ENCODE data around the gene NDUFA12.

NDUFA12 gene

DNA sequence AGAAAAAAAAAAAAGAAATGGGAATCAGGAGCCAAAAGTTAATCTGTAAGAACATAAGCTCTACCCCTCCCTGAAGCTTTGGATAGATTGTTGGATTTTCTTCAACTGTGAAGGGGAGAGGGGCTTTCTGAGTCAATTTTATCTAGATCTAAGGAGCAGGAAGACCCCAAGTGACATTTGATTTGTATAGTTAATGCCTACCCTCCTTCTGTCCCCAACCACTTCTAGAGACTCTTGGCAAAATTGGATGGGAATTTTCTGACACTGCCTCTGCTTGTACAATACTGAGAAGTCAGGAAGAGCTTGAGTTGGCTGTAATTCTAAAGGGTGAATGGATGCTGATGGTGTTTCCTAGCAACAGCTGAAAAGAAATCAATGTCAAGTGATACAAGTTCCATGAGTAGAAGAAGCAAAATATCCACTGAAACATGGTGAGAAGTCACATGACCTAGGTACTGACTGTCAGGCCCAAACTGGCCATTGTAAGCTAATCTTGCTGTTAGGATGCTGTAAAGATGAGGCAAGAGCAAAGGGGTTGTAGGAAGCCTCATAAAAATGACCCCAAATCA lies 42.2 kb downstream of the NDUFA12 start:
- Histone ChIP-seq H3K9ac (ENCODE audit: low read length) (no peak overlapping the region), H3K79me2 (ENCODE audit: low read length) (no peaks in the 10 kb centered on the region), H3K4me2 (ENCODE audit: low read depth, low read length) (no peak overlapping the region), H3K27ac (ENCODE audit: low read length) (no peak overlapping the region), H2AFZ (ENCODE audit: low read length) (no peak overlapping the region), H3K36me3 (replicated peaks; ENCODE audit: insufficient read depth, low read length) (no peaks in the 10 kb centered on the region), H3K9me2 (replicated peaks; ENCODE audit: insufficient read depth, low read length) (no peaks in the 10 kb centered on the region), H4K20me1 (ENCODE audit: insufficient read depth, low read length) (no peaks in the 10 kb centered on the region), H3F3A (ENCODE audit: insufficient read depth, low read length) (no peaks in the 10 kb centered on the region), H3K4me3 (ENCODE audit: low read length) (no peak overlapping the region), H3K4me1 (ENCODE audit: low read length) (no peaks in the 10 kb centered on the region), H3K27me3 (replicated peaks; ENCODE audit: insufficient read depth, low read length) (no peaks in the 10 kb centered on the region), H3K9me3 (replicated peaks; ENCODE audit: insufficient read depth, low read length) (no peaks in the 10 kb centered on the region)
- TF ChIP-seq, protein P1, sequence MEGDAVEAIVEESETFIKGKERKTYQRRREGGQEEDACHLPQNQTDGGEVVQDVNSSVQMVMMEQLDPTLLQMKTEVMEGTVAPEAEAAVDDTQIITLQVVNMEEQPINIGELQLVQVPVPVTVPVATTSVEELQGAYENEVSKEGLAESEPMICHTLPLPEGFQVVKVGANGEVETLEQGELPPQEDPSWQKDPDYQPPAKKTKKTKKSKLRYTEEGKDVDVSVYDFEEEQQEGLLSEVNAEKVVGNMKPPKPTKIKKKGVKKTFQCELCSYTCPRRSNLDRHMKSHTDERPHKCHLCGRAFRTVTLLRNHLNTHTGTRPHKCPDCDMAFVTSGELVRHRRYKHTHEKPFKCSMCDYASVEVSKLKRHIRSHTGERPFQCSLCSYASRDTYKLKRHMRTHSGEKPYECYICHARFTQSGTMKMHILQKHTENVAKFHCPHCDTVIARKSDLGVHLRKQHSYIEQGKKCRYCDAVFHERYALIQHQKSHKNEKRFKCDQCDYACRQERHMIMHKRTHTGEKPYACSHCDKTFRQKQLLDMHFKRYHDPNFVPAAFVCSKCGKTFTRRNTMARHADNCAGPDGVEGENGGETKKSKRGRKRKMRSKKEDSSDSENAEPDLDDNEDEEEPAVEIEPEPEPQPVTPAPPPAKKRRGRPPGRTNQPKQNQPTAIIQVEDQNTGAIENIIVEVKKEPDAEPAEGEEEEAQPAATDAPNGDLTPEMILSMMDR (IDR thresholded peaks at IDR 0.05; ENCODE audit: low read length) = no peak
- TF ChIP-seq EZH2 (optimal IDR thresholded peaks at IDR 0.05; ENCODE audit: low read depth, low read length) = no peak
- no peak for TF ChIP-seq EZH2phosphoT487 (IDR thresholded peaks at IDR 0.05; ENCODE audit: low read length)
- DNase-seq = no peak

DNA sequence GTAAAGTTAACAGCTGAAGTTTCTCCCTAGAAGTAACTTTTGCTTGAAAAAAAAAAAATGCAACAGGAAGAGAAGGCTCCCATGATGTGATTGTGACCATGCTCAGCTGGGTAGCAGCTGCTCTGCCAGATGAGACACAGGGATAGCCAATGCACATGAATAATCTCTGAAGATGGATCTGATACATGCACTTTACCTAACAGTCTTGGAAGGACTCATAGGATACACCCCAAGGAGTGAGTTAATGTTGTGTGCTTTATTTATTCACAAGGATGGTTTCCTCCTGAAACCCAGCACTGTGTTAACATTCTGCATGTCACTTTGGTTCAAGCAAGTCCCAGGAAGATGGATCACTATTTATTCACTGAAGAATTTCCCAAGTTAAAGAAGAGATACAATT lies 46.5 kb downstream of the NDUFA12 start:
- no peaks in the 10 kb centered on the region for H3K9me2 ChIP-seq (replicated peaks; ENCODE audit: insufficient read depth, low read length)
- no peak for DNase-seq
- H3K9me3 ChIP-seq (replicated peaks; ENCODE audit: insufficient read depth, low read length) = no peaks in the 10 kb centered on the region
- no peaks in the 10 kb centered on the region for H3F3A ChIP-seq (ENCODE audit: insufficient read depth, low read length)
- H3K36me3 ChIP-seq (replicated peaks; ENCODE audit: insufficient read depth, low read length) = no peaks in the 10 kb centered on the region
- no peaks in the 10 kb centered on the region for H4K20me1 ChIP-seq (ENCODE audit: insufficient read depth, low read length)
- TF ChIP-seq EZH2 (optimal IDR thresholded peaks at IDR 0.05; ENCODE audit: low read depth, low read length) (no peak), EZH2phosphoT487 (IDR thresholded peaks at IDR 0.05; ENCODE audit: low read length) (no peak)
- TF ChIP-seq, protein P1 (IDR thresholded peaks at IDR 0.05; ENCODE audit: low read length) = no peak
- no peaks in the 10 kb centered on the region for H3K27me3 ChIP-seq (replicated peaks; ENCODE audit: insufficient read depth, low read length)
- H3K4me2 ChIP-seq (ENCODE audit: low read depth, low read length) = no peak overlapping the region
- H2AFZ ChIP-seq (ENCODE audit: low read length) = no peak overlapping the region
- no peak overlapping the region for H3K9ac ChIP-seq (ENCODE audit: low read length)
- no peaks in the 10 kb centered on the region for H3K4me1 ChIP-seq (ENCODE audit: low read length)
- no peaks in the 10 kb centered on the region for H3K79me2 ChIP-seq (ENCODE audit: low read length)
- H3K4me3 ChIP-seq (ENCODE audit: low read length) = no peak overlapping the region
- no peak overlapping the region for H3K27ac ChIP-seq (ENCODE audit: low read length)

DNA sequence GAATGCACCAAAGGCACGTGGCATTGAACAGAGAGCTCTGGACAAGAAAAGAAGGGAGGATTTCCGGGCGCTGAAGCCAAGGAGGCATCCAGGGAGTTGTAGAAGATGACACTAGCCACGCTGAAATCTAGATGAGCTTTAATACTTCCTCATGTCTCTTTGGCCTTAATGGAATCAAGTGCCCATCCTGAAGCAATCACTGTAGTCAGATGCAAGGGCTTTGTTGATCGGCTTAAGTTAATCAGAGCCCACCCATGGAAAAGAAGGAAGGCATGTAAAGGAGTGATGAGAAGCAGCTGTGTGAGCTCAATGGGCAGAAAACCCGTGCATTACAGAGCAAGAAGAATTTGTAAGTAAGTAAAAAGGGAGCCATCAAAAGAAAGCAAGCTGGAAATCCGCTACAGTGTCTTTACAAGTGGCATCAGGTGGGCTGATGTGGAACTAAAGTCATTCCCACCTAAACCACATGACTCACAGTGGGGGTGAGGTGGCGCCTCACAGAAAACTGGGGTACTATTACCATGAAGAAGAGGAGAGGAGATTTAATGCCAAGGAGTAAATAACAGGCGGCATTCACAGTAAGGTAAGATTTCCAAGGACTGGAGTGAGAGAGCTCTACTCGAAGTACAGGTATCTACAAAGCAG lies 48.4 kb downstream of the NDUFA12 start:
- Histone ChIP-seq H3K4me2 (ENCODE audit: low read depth, low read length) (no peak overlapping the region), H3K9ac (ENCODE audit: low read length) (no peak overlapping the region), H3K27ac (ENCODE audit: low read length) (no peak overlapping the region), H3K9me3 (replicated peaks; ENCODE audit: insufficient read depth, low read length) (no peaks in the 10 kb centered on the region), H2AFZ (ENCODE audit: low read length) (no peak overlapping the region), H3K4me3 (ENCODE audit: low read length) (no peak overlapping the region), H3K9me2 (replicated peaks; ENCODE audit: insufficient read depth, low read length) (no peaks in the 10 kb centered on the region), H3K27me3 (replicated peaks; ENCODE audit: insufficient read depth, low read length) (no peaks in the 10 kb centered on the region), H4K20me1 (ENCODE audit: insufficient read depth, low read length) (no peaks in the 10 kb centered on the region), H3F3A (ENCODE audit: insufficient read depth, low read length) (no peaks in the 10 kb centered on the region), H3K4me1 (ENCODE audit: low read length) (no peaks in the 10 kb centered on the region), H3K79me2 (ENCODE audit: low read length) (no peaks in the 10 kb centered on the region), H3K36me3 (replicated peaks; ENCODE audit: insufficient read depth, low read length) (no peaks in the 10 kb centered on the region)
- DNase-seq = no peak
- TF ChIP-seq EZH2phosphoT487 (IDR thresholded peaks at IDR 0.05; ENCODE audit: low read length) (no peak), EZH2 (optimal IDR thresholded peaks at IDR 0.05; ENCODE audit: low read depth, low read length) (no peak)
- TF ChIP-seq, protein P1 (IDR thresholded peaks at IDR 0.05; ENCODE audit: low read length) = no peak

Data from MM.1S (cell line).